ENCODE results near the gene RARA. TPM values are rescaled to one million over a fixed set of nuclear protein-coding genes. Genes with fewer than 3 reads are reported as not detected.

RARA gene
- polyA plus RNA-seq, 1 donor from 2014 or later = 6.6 TPM

DNA sequence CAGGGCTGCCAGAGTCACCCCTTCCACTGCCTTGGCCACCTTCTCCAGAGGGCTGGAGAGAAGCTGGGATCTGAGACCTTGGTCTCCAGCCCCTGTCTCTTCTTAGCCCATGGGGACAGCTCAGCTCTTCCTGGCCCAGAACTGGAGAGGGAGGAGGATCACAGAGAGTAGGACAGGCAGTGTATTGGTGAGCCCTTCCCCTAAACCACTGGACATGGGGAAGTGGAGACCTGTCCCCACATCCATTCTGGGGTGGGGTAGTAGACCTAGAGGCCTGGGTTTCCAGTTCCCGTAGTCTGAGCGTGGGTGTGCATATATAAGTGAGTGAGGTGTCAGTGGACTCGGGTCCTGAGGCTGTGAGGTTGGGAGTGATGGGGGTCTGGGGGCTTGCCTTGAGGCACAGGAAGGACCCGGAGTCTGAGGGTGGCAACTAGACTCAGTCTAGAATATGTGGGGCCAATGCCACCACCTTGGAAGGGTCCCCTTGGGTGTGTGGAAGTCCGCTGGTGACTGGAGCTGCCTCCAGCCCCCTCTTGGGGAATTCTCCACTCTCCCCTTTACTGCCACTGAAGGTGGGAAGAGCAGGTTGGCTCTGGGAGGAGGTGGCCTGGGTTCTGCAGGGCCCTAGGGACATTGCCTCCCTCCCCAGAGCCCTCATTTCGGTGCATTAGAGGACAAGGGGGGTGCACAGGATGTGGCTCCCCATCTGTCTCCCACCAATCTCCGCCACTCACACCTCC lies 35.6 kb downstream of the RARA start:
- Histone ChIP-seq H3K9me3 (ENCODE audit: low read length) (no peaks in the 10 kb centered on the region), H4K20me1 (ENCODE audit: insufficient read depth) (no peaks in the 10 kb centered on the region), H3K9me2 (ENCODE audit: insufficient read depth, low read length) (no peaks in the 10 kb centered on the region), H3K4me2 (ENCODE audit: low read length) (peak overlapping the region; percentile 78), H3K79me2 (replicated peaks; ENCODE audit: insufficient read depth, low read length) (peaks cover 70% of the 10 kb centered on the region), H3F3A (ENCODE audit: insufficient read depth, low read length, poor library complexity, severe bottlenecking) (peaks cover 2% of the 10 kb centered on the region), H3K27ac (ENCODE audit: low read length) (peak overlapping the region; percentile 68), H3K27me3 (ENCODE audit: insufficient read depth, low read depth, low read length) (no peaks in the 10 kb centered on the region), H3K36me3 (ENCODE audit: insufficient read depth, low read length) (no peaks in the 10 kb centered on the region), H2AFZ (ENCODE audit: low read depth, low read length) (no peak overlapping the region), H3K4me3 (ENCODE audit: low read length) (peak overlapping the region; percentile 91), H3K9ac (ENCODE audit: low read length) (peak overlapping the region; percentile 97)
- peak; percentile 17 for TF ChIP-seq SMC3 (conservative IDR thresholded peaks at IDR 0.05; ENCODE audit: poor library complexity)
- no peak for TF ChIP-seq EZH2 (IDR thresholded peaks at IDR 0.05; ENCODE audit: borderline replicate concordance, insufficient read depth, low read length, poor library complexity, severe bottlenecking)
- peak; percentile 66 for TF ChIP-seq MXI1 (conservative IDR thresholded peaks at IDR 0.05; ENCODE audit: poor library complexity, severe bottlenecking)

DNA sequence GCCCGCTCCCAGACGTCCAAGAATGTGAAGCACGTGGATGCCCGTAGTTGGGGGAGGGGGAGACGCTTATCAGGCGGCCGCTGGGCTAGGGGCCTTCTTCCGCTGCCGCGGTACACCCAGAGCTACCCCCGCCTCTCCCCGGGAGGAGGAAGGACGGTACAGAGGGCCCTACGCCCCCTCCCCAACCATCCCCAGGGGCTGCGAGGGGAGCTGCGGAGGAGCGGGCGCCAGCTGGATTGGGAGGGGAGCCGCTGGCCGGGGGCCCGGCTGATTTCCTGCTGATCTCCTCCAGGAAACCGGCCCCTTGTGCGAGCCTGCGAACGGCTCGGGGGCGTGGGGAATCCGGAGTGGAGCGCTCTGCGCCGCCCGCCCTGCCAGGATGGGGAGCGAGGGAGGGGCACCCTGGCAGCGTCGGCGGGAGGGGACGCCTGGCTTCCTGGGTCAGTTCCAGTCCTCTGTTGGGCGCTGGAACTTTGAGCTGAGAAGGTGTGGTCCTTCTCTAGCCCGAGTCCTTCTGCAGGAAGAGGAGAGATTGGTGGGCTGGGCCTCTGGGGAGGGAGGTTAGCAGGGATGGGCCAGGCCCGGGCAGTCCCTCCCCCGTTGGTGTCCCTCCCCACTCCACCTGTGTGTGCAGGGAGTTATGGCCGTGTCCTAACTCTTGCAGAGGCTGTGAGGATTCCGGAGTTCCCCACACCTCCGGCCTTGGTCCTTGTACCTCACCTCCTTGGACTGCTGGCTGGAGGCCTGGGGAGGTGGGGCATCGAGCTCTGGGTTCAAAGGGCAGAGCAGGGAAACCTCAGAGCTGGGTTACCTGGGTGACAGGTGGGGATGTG lies 36.4 kb downstream of the RARA start:
- peak overlapping the region; percentile 91 for H3K4me3 ChIP-seq (ENCODE audit: low read length)
- no peaks in the 10 kb centered on the region for H4K20me1 ChIP-seq (ENCODE audit: insufficient read depth)
- no peaks in the 10 kb centered on the region for H3K9me2 ChIP-seq (ENCODE audit: insufficient read depth, low read length)
- peak overlapping the region; percentile 97 for H3K9ac ChIP-seq (ENCODE audit: low read length)
- TF ChIP-seq SMC3 (conservative IDR thresholded peaks at IDR 0.05; ENCODE audit: poor library complexity) (no peak), EP300 (conservative IDR thresholded peaks at IDR 0.05; ENCODE audit: poor library complexity, severe bottlenecking) (no peak), EZH2 (IDR thresholded peaks at IDR 0.05; ENCODE audit: borderline replicate concordance, insufficient read depth, low read length, poor library complexity, severe bottlenecking) (no peak), POLR2AphosphoS5 (IDR thresholded peaks at IDR 0.05) (peak; percentile 23), TAF1 (IDR thresholded peaks at IDR 0.05; ENCODE audit: low read depth) (no peak), MXI1 (conservative IDR thresholded peaks at IDR 0.05; ENCODE audit: poor library complexity, severe bottlenecking) (peak; percentile 36)
- TF ChIP-seq, protein P1, sequence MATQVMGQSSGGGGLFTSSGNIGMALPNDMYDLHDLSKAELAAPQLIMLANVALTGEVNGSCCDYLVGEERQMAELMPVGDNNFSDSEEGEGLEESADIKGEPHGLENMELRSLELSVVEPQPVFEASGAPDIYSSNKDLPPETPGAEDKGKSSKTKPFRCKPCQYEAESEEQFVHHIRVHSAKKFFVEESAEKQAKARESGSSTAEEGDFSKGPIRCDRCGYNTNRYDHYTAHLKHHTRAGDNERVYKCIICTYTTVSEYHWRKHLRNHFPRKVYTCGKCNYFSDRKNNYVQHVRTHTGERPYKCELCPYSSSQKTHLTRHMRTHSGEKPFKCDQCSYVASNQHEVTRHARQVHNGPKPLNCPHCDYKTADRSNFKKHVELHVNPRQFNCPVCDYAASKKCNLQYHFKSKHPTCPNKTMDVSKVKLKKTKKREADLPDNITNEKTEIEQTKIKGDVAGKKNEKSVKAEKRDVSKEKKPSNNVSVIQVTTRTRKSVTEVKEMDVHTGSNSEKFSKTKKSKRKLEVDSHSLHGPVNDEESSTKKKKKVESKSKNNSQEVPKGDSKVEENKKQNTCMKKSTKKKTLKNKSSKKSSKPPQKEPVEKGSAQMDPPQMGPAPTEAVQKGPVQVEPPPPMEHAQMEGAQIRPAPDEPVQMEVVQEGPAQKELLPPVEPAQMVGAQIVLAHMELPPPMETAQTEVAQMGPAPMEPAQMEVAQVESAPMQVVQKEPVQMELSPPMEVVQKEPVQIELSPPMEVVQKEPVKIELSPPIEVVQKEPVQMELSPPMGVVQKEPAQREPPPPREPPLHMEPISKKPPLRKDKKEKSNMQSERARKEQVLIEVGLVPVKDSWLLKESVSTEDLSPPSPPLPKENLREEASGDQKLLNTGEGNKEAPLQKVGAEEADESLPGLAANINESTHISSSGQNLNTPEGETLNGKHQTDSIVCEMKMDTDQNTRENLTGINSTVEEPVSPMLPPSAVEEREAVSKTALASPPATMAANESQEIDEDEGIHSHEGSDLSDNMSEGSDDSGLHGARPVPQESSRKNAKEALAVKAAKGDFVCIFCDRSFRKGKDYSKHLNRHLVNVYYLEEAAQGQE (IDR thresholded peaks at IDR 0.05; ENCODE audit: borderline replicate concordance) = peak; percentile 30
- H3K9me3 ChIP-seq (ENCODE audit: low read length) = no peaks in the 10 kb centered on the region
- peaks cover 2% of the 10 kb centered on the region for H3F3A ChIP-seq (ENCODE audit: insufficient read depth, low read length, poor library complexity, severe bottlenecking)
- peak overlapping the region; percentile 7 for H2AFZ ChIP-seq (ENCODE audit: low read depth, low read length)
- peaks cover 68% of the 10 kb centered on the region for H3K79me2 ChIP-seq (replicated peaks; ENCODE audit: insufficient read depth, low read length)
- no peaks in the 10 kb centered on the region for H3K36me3 ChIP-seq (ENCODE audit: insufficient read depth, low read length)
- H3K27ac ChIP-seq (ENCODE audit: low read length) = peak overlapping the region; percentile 68
- peak overlapping the region; percentile 78 for H3K4me2 ChIP-seq (ENCODE audit: low read length)
- no peaks in the 10 kb centered on the region for H3K27me3 ChIP-seq (ENCODE audit: insufficient read depth, low read depth, low read length)
